ENCODE results near the gene RHOBTB3.

- TF ChIP-seq, protein P1, sequence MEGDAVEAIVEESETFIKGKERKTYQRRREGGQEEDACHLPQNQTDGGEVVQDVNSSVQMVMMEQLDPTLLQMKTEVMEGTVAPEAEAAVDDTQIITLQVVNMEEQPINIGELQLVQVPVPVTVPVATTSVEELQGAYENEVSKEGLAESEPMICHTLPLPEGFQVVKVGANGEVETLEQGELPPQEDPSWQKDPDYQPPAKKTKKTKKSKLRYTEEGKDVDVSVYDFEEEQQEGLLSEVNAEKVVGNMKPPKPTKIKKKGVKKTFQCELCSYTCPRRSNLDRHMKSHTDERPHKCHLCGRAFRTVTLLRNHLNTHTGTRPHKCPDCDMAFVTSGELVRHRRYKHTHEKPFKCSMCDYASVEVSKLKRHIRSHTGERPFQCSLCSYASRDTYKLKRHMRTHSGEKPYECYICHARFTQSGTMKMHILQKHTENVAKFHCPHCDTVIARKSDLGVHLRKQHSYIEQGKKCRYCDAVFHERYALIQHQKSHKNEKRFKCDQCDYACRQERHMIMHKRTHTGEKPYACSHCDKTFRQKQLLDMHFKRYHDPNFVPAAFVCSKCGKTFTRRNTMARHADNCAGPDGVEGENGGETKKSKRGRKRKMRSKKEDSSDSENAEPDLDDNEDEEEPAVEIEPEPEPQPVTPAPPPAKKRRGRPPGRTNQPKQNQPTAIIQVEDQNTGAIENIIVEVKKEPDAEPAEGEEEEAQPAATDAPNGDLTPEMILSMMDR (conservative IDR thresholded peaks at IDR 0.05 in 1 of 2, IDR thresholded peaks at IDR 0.05 in 1 of 2; ENCODE audit: low read depth in 1 of 2, low read length in 2 of 2), result no peak
- no peak for TF ChIP-seq EZH2 (IDR thresholded peaks at IDR 0.05; ENCODE audit: low read length, missing control alignments)
Measured at GRCh38 chr5:95762652-95763041, 31.5 kb downstream of the RHOBTB3 start.

Measured in fibroblast of lung (primary cell).